ENCODE data around the gene NR1H2. TPM values are rescaled to one million over a fixed set of nuclear protein-coding genes. Genes with fewer than 3 reads are reported as not detected.

The NR1H2 gene
- total and polyA plus RNA-seq, 5 donors = 68.3 to 80.9 (median 71.6) TPM

DNA sequence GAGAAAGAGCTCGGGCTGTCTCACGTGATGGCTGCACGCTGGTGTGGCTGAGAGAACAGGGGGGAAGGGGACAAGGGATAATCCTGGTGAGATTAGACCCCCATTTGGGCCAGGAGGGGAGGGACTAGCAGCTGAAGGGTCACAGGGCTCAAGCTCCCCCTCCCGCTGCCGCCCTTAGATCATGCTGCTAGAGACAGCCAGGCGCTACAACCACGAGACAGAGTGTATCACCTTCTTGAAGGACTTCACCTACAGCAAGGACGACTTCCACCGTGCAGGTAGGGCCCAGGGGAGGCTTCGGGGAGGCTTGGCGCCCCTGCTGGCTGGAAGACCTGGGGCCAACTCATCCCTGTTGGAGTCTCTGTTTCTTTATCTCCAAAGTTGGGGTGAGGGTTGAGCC, 3.3 kb downstream of the NR1H2 start:
- H3K4me1 ChIP-seq (ENCODE audit: control insufficient read depth, insufficient read depth, low read length) = no peaks in the 10 kb centered on the region

DNA sequence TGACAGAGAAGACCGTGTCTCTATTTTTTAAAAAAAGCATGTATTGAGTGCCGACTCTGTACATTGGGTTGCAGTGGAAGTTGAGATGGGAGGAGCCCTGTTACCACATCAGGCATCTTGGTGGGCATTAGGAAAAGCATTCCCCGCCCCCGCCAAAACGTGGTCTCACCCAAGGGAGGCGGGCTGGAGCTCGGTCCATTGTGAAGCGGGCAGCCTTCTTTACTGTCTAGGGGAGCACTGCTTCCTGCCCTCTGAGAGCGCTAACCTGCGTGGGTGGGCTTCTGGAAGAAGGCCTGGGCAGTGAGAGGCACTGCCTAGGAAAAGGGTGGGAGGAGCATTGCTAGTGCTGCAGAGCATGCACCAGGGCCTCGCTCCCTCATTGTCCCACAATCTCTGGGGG, 3.9 kb downstream of the NR1H2 start:
- Histone ChIP-seq H3K4me3 (ENCODE audit: low read length) (no peak overlapping the region), H3K9me3 (ENCODE audit: control insufficient read depth, low read length) (no peaks in the 10 kb centered on the region), H3K27me3 (ENCODE audit: control insufficient read depth, insufficient read depth) (no peaks in the 10 kb centered on the region), H3K27ac (ENCODE audit: low read length) (no peak overlapping the region), H3K4me1 (ENCODE audit: control insufficient read depth, insufficient read depth, low read length) (peaks cover 2% of the 10 kb centered on the region)
- 57% methylated on average over 11 of the region's 11 CpGs for WGBS
- ATAC-seq (no peak), DNase-seq (no peak)
- intact Hi-C loops (cut with DNase I) = no loop called here

More for the DNA sequence above, 3.3 kb downstream of the NR1H2 start:
- intact Hi-C loops (cut with DNase I) = no loop called here
- Histone ChIP-seq H3K4me3 (ENCODE audit: low read length) (no peak overlapping the region), H3K27ac (ENCODE audit: low read length) (no peak overlapping the region), H3K27me3 (ENCODE audit: control insufficient read depth, insufficient read depth) (no peaks in the 10 kb centered on the region), H3K9me3 (ENCODE audit: control insufficient read depth, low read length) (no peaks in the 10 kb centered on the region)
- WGBS = 89% methylated on average over 11 of the region's 11 CpGs
- DNase-seq (no peak), ATAC-seq (no peak)

- Histone ChIP-seq H3K27me3 (ENCODE audit: control insufficient read depth, insufficient read depth) (no peaks in the 10 kb centered on the region), H3K9me3 (ENCODE audit: control insufficient read depth, low read length) (no peaks in the 10 kb centered on the region), H3K27ac (ENCODE audit: low read length) (no peak overlapping the region), H3K4me1 (ENCODE audit: control insufficient read depth, insufficient read depth, low read length) (peaks cover 3% of the 10 kb centered on the region), H3K4me3 (ENCODE audit: low read length) (no peak overlapping the region)
- 46% methylated on average over 8 of the region's 8 CpGs for WGBS
- DNase-seq (peak in 2 of 3 donors; percentile 66 to 75), ATAC-seq (no peak)
- intact Hi-C loops (cut with DNase I) = no loop called here
These were observed 4.5 kb downstream of the NR1H2 start for GRCh38 chr19:50380751-50381151.

- ATAC-seq (no peak), DNase-seq (peak in 1 of 3 donors; percentile 59)
- Histone ChIP-seq H3K4me3 (ENCODE audit: low read length) (no peak overlapping the region), H3K4me1 (ENCODE audit: control insufficient read depth, insufficient read depth, low read length) (peaks cover 3% of the 10 kb centered on the region), H3K9me3 (ENCODE audit: control insufficient read depth, low read length) (no peaks in the 10 kb centered on the region), H3K27me3 (ENCODE audit: control insufficient read depth, insufficient read depth) (no peaks in the 10 kb centered on the region), H3K27ac (ENCODE audit: low read length) (no peak overlapping the region)
- intact Hi-C loops (cut with DNase I) = no loop called here
- WGBS = 91% methylated on average over 58 of the region's 58 CpGs
These were observed 5.8 kb downstream of the NR1H2 start for GRCh38 chr19:50381881-50382729.

DNA sequence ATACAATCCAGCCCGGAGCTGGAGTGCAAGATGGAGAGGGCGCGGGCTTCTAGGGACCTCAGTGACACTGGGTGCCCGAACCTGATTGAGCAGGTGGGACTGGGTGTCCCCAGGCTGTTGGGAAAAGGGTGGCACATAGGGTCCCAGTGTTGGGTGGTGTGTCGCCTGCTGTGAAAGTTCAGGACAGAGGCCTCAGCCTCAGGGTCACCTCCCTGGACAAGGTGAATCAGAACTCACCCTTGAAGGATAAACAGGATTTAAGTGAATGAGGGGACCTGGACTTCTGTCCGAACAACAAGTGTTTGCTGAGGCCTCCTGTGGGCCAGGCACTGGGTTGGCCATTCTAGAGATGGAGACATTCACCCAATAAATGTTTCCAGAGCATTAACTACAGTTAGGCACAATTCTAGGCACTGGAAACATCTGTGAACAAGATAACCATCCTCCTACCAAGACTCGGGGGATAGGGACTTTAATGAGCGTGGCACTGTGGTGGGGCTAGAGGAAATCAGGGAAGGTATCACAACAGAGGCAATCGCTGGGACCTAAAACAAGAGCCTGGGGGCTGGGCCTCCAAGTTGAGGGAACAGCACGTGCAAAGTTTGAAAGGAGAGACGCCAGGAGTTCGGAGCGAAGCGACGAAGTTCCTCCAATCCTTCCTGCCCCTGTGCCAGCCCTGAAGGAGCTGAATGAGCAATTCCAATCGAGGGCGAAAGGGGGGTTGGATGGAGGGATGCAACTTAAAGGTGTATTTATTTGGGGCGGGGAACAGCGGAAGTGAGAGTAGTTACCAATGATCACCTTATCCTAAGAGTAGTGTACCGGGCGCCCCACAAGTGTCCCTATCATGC, 7.0 kb downstream of the NR1H2 start:
- Histone ChIP-seq H3K9me3 (ENCODE audit: control insufficient read depth, low read length) (no peaks in the 10 kb centered on the region), H3K27me3 (ENCODE audit: control insufficient read depth, insufficient read depth) (no peaks in the 10 kb centered on the region), H3K4me1 (ENCODE audit: control insufficient read depth, insufficient read depth, low read length) (peaks cover 3% of the 10 kb centered on the region), H3K27ac (ENCODE audit: low read length) (peak overlapping the region; percentile 56), H3K4me3 (ENCODE audit: low read length) (no peak overlapping the region)
- WGBS = 50% methylated on average over 21 of the region's 21 CpGs
- ATAC-seq (no peak), DNase-seq (no peak)
- intact Hi-C loops (cut with DNase I) = no loop called here

DNA sequence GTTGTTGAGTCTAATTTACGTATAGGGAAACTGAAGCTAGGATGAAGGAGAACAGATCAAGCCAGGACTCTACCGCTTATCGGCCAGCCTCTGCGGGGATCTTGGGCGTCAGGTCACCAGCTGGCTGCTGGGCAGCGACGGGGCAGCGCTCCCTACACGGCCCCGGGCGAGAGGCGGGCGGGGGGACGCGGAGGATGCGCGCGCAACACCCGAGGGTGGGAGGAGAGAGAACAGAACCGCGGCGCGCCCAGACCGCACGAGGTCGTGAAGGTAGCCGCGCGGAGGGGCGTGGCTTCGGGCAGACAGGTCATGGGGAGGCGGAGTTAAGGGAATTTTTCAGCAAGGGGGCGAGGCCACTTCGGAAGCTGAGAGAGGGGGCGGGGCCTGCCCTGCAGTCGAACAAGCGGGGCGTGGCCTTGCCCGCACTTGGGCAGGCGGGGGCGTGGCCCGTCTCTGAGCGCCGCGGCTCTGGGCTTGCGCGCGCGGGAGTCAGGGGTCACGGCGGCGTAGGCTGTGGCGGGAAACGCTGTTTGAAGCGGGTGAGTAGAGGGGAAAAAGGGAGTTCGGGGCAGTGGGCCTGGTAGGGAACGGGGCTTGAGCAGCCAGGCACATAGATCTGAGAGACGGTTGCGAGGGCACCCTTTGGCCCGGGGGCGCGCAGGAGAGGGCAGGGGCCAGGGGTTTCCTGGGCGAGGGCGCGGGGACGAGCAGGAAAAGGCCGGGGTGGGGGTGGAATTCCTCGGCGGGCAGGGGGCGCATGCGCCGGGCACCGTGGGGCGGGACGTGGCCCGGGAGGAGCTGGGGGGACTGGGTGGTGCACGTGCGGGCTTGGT, 7.8 kb downstream of the NR1H2 start, which contains the start of gene POLD1:
TSS of gene POLD1 (plus strand) at position 496 of the 833 bp plus-strand sequence. CDS start 14,505 bp downstream, outside the sequence.
- no peaks in the 10 kb centered on the region for H3K27me3 ChIP-seq (ENCODE audit: control insufficient read depth, insufficient read depth)
- intact Hi-C loops (cut with DNase I) = no loop called here
- WGBS = under 1% methylated on average over 78 of the region's 78 CpGs

DNA sequence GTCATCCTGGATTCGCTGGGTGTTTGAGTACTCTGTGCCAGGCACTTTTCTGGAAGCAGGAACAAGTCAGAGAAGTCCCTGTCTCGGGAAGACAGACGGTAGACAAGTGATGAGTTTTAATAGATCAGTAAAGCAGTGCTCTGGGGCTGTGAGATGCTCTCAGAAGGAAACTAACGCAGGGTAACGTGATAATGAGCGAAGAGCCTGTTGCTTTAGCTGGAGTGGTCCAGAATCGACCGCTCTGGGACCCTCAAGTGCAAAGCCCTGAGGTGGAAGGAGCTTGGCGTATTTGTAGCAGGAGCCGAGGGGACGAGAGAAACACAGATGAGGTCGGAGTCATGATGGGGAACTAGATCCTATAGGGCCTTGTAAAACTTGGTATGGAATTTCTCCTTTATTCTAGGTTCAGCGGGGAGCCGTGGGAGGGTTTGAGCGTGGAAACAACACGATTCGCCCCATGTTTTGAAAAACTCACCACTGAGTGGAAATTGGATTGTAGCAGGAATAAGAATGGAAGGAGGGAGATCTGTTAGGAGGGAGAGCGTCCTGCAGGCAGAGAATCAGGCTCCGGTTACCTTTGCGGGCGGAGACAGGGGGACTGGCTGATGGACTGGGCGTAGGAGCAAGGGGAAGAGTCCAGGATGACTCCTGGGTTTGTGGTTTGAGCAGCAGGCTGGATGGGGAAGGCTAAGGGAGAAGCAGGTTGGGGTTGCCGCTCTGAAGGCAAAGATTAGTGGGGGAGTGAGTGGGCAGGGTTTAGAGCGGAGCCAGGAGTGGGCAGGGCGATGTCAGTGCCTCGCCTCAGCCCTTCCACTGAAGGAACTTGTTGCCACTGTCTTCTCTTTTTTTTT, 8.7 kb downstream of the NR1H2 start:
- Histone ChIP-seq H3K4me1 (ENCODE audit: control insufficient read depth, insufficient read depth, low read length) (peaks cover 3% of the 10 kb centered on the region), H3K27ac (ENCODE audit: low read length) (peak overlapping the region; percentile 78), H3K27me3 (ENCODE audit: control insufficient read depth, insufficient read depth) (no peaks in the 10 kb centered on the region), H3K4me3 (ENCODE audit: low read length) (peak overlapping the region; percentile 76), H3K9me3 (ENCODE audit: control insufficient read depth, low read length) (no peaks in the 10 kb centered on the region)
- 11% methylated on average over 26 of the region's 26 CpGs for WGBS
- DNase-seq (no peak), ATAC-seq (no peak)
- intact Hi-C loops (cut with DNase I) = no loop called here

More for the DNA sequence above, 7.8 kb downstream of the NR1H2 start, which contains the start of gene POLD1:
- Histone ChIP-seq H3K4me1 (ENCODE audit: control insufficient read depth, insufficient read depth, low read length) (peaks cover 3% of the 10 kb centered on the region), H3K27ac (ENCODE audit: low read length) (peak within 1 kb of the TSS; percentile 78), H3K4me3 (ENCODE audit: low read length) (peak within 1 kb of the TSS; percentile 76), H3K9me3 (ENCODE audit: control insufficient read depth, low read length) (no peaks in the 10 kb centered on the region)
- DNase-seq (peak; percentile 98 to 100 (median 99)), ATAC-seq (peak; percentile 96)

GRCh38 chr19:50387176-50387867, 11.1 kb downstream of the NR1H2 start:
- intact Hi-C loops (cut with DNase I) = no loop called here
- 81% methylated on average over 21 of the region's 21 CpGs for WGBS
- H3K27ac ChIP-seq (ENCODE audit: low read length) = no peak overlapping the region
- no peaks in the 10 kb centered on the region for H3K9me3 ChIP-seq (ENCODE audit: control insufficient read depth, low read length)
- peaks cover 3% of the 10 kb centered on the region for H3K4me1 ChIP-seq (ENCODE audit: control insufficient read depth, insufficient read depth, low read length)
- H3K4me3 ChIP-seq (ENCODE audit: low read length) = no peak overlapping the region
- ATAC-seq (no peak), DNase-seq (peak in 1 of 3 donors; percentile 23)
- no peaks in the 10 kb centered on the region for H3K27me3 ChIP-seq (ENCODE audit: control insufficient read depth, insufficient read depth)

GRCh38 chr19:50387868-50388245, 11.6 kb downstream of the NR1H2 start:
- no peaks in the 10 kb centered on the region for H3K27me3 ChIP-seq (ENCODE audit: control insufficient read depth, insufficient read depth)
- intact Hi-C loops (cut with DNase I) = no loop called here
- H3K4me1 ChIP-seq (ENCODE audit: control insufficient read depth, insufficient read depth, low read length) = peaks cover 3% of the 10 kb centered on the region
- H3K9me3 ChIP-seq (ENCODE audit: control insufficient read depth, low read length) = no peaks in the 10 kb centered on the region
- ATAC-seq (no peak), DNase-seq (peak in 1 of 3 donors; percentile 27)
- WGBS = 91% methylated on average over 8 of the region's 8 CpGs
- H3K4me3 ChIP-seq (ENCODE audit: low read length) = no peak overlapping the region
- H3K27ac ChIP-seq (ENCODE audit: low read length) = no peak overlapping the region

Measured in right cardiac atrium (tissue), 5 donors.